GM12875 (cell line): ENCODE data around the gene SURF4.

ENCODE experiments used
- H3K4me3 ChIP-seq: one replicate; pipeline ENCODE4 v1.5.1; 2011; ENCODE audit warnings: low read depth, low read length, control low read depth
- CTCF ChIP-seq: IDR thresholded peaks from 2 replicates; pipeline ENCODE4 v1.5.1; 2011; ENCODE audit warnings: low read depth, mild to moderate bottlenecking, control low read depth, inconsistent platforms, low read length, moderate library complexity, borderline replicate concordance; ENCODE audit not compliant: insufficient read depth

The SURF4 gene

GRCh38 chr9:133371261-133371711, 4.6 kb downstream of the SURF4 start:
- no peak overlapping the region for H3K4me3 ChIP-seq
- TF ChIP-seq CTCF: no peak

GRCh38 chr9:133370685-133371084, 5.2 kb downstream of the SURF4 start:
- TF ChIP-seq CTCF: no peak
- no peak overlapping the region for H3K4me3 ChIP-seq

DNA sequence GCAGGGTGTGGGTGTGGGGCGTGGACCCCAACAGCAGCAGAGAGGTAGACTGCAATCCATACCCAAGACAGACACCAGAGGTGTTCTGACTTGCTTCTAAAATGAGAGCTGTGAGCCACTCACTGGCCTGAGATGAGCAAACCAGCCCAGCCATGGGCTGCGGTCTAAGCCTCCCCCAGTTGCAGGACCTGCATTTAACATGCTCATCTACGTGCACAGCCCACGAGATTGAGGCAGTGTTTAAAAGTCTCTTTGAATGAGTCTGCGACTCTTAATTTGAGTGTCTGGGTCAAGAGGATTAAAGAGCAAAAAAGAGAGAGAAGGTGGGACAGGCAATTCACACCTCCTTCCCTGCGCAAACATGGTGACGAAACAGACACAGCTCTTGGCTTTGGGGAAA, 5.9 kb downstream of the SURF4 start:
- no peak for TF ChIP-seq CTCF

GRCh38 chr9:133369422-133369821, 6.4 kb downstream of the SURF4 start:
- H3K4me3 ChIP-seq: no peak overlapping the region

More for the DNA sequence above, 5.9 kb downstream of the SURF4 start:
- H3K4me3 ChIP-seq: no peak overlapping the region

GRCh38 chr9:133368249-133368881, 7.5 kb downstream of the SURF4 start:
- TF ChIP-seq CTCF: no peak

More at GRCh38 chr9:133369422-133369821, 6.4 kb downstream of the SURF4 start:
- TF ChIP-seq CTCF: no peak

DNA sequence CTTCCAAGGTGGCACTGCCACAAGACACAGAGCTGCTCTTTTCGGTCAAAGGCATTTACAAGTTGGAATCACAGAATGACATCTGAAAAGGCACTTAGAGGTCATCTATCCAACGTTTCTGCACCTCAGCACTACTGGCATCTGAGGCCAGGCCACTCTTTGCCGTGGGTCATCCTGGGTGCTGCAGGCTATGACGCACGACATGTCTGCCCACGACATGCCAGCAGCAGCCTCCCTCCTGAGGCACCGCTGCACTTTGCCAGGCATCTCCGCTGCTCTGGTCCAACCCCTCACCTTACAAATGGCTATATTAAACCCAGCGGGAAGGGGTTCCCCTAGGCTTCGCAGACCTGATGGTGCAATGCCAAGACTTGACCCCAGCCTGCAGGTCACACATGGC, 8.1 kb downstream of the SURF4 start:
- no peak overlapping the region for H3K4me3 ChIP-seq
- TF ChIP-seq CTCF: no peak

More at GRCh38 chr9:133368249-133368881, 7.5 kb downstream of the SURF4 start:
- no peak overlapping the region for H3K4me3 ChIP-seq

DNA sequence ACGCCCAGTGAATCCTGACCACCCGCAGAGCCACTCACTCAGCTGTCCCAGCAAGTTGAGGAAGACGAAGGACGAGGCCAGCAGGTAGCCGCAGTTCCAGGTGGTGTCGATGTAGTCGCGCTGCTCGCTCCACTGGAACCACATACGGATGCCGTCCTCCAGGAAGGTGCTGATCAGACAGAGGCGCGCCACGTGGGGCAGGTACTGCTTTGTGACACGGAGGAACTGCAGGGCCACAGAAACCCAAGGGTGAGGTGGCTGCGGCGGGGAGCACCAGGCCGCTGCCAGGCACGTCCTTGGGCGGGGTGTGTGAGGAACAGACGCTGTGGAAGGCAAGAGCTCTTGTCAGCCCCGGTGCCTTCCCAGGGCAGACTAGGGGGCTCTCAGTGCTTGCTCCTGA, 8.6 kb downstream of the SURF4 start:
- TF ChIP-seq CTCF: no peak
- H3K4me3 ChIP-seq: no peak overlapping the region
